Upper lobe of left lung (tissue), 6 donors: ENCODE measurements around the gene TUSC2. TPM values are rescaled to one million over a fixed set of nuclear protein-coding genes. Genes with fewer than 3 reads are reported as not detected.

ENCODE experiments used
- ATAC-seq, 2 donors: fragments of 200-7000 bp; cut with Tn5 transposase; one replicate each; pipeline ENCODE4 v1.9.1; 2022; ENCODE audit warnings: mild to moderate bottlenecking in 2 of 2, moderate library complexity in 2 of 2; ENCODE audit not compliant: low FRiP score in 2 of 2
- DNase-seq, 2 donors: peaks; one replicate each; pipeline ENCODE4 v3.0.0-alpha.2; 2019 to 2020
- H3K27ac ChIP-seq, 4 donors: fragments of 200-600 bp; sonication (generic); one replicate each; pipeline ENCODE4 v1.5.1; 2016 to 2019
- H3K27me3 ChIP-seq, 4 donors: fragments of 200-600 bp; sonication (generic); one replicate each; pipeline ENCODE4 v1.5.1; 2017 to 2019
- H3K36me3 ChIP-seq, 4 donors: fragments of 200-600 bp; sonication (generic); one replicate each; pipeline ENCODE4 v1.5.1; 2016 to 2019
- H3K4me1 ChIP-seq, 4 donors: fragments of 200-600 bp; sonication (generic); one replicate each; pipeline ENCODE4 v1.5.1; 2018 to 2019
- H3K4me3 ChIP-seq, 4 donors: fragments of 200-600 bp; sonication (generic); one replicate each; pipeline ENCODE4 v1.5.1; 2017 to 2019; ENCODE audit warnings: mild to moderate bottlenecking in 2 of 4, moderate library complexity in 1 of 4
- H3K9me3 ChIP-seq, 4 donors: fragments of 200-600 bp; sonication (generic); one replicate each; pipeline ENCODE4 v1.5.1; 2018 to 2019
- EP300 ChIP-seq, 4 donors: sonication (generic); formaldehyde crosslinking; IDR thresholded peaks; one replicate each; pipeline ENCODE4 v1.5.1; 2017; ENCODE audit warnings: antibody characterized with exemption in 4 of 4, control low read depth in 2 of 4
- POLR2A ChIP-seq, 4 donors: fragments of 450-650 bp; IDR thresholded peaks; one replicate each; pipeline ENCODE4 v1.5.1; 2016 to 2017; ENCODE audit warnings: antibody characterized with exemption in 4 of 4, mild to moderate bottlenecking in 2 of 4
- POLR2AphosphoS5 ChIP-seq, 2 donors: sonication (generic); formaldehyde crosslinking; IDR thresholded peaks; one replicate each; pipeline ENCODE4 v1.5.1; 2017; ENCODE audit warnings: antibody characterized with exemption in 2 of 2
- WGBS, 2 donors: methylation state at CpG; one replicate each; pipeline ENCODE4 v1.1.5; 2017 to 2018; 5-methylcytosine and 5-hydroxymethylcytosine counted together
- total RNA-seq, 6 donors: library from RNA; depleted of rRNA in 4 of 6; stranded (reverse); fragments of >200 nt in 4 of 6; gene quantifications; one replicate each; pipeline versions ENCODE4 v1.1.0 to v1.2.1, GENCODE V29; 2016 to 2021
- TF ChIP-seq, protein P1 (sequence below), 6 experiments: fragments of 450-650 bp in 4 of 6; fragments of 200-600 bp in 2 of 6; sonication (generic) in 2 of 6; IDR thresholded peaks; one replicate each; pipeline ENCODE4 v1.5.1; 2016 to 2019; ENCODE audit warnings: antibody characterized with exemption in 6 of 6
- donor health status: DM: no; HTN: no; CAD: no; lungs with moderate emphysema.
- donor health status: DM: no; HTN: yes; CAD: no; lungs with severe emphysema.

The TUSC2 gene
- total RNA-seq, 6 donors from 2014 or later = 16.8 to 36.1 (median 25.0) TPM

DNA sequence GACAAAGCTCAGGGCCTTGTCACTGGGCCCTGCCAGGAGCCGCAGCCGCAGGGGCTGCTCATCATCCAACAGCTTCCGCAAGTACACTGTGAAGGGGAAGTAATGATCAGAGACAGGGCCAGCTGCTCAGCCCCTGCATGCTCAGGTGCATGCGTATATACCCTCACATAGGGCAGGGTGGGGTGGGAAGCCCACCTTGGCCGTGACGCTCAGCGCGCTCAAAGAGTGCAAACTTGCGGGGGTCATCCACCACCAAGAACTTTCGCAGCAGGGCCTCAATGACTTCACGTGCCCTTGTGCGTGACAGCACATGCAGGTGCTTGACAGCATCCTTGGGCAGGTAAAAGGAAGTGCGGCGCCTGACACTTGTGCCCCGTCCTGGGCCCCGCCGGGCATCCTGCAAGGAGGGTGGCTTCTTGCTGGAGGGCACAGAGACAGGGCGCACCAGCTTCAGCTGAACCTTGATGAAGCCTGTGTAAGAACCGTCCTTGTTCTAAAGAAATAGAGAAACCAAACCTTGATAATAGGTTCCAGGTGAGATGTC lies 3.4 kb upstream of the TUSC2 start:
- TF ChIP-seq, protein P1, sequence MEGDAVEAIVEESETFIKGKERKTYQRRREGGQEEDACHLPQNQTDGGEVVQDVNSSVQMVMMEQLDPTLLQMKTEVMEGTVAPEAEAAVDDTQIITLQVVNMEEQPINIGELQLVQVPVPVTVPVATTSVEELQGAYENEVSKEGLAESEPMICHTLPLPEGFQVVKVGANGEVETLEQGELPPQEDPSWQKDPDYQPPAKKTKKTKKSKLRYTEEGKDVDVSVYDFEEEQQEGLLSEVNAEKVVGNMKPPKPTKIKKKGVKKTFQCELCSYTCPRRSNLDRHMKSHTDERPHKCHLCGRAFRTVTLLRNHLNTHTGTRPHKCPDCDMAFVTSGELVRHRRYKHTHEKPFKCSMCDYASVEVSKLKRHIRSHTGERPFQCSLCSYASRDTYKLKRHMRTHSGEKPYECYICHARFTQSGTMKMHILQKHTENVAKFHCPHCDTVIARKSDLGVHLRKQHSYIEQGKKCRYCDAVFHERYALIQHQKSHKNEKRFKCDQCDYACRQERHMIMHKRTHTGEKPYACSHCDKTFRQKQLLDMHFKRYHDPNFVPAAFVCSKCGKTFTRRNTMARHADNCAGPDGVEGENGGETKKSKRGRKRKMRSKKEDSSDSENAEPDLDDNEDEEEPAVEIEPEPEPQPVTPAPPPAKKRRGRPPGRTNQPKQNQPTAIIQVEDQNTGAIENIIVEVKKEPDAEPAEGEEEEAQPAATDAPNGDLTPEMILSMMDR (IDR thresholded peaks at IDR 0.05) = no peak
- no peak for TF ChIP-seq POLR2AphosphoS5 (IDR thresholded peaks at IDR 0.05)
- no peak for TF ChIP-seq EP300 (IDR thresholded peaks at IDR 0.05)
- TF ChIP-seq POLR2A (IDR thresholded peaks at IDR 0.05) = no peak
- Histone ChIP-seq H3K27me3 (no peaks in the 10 kb centered on the region), H3K27ac (no peak overlapping the region), H3K36me3 (peaks cover 24 to 39% (median 33%) of the 10 kb centered on the region in 4 donors), H3K4me3 (no peak overlapping the region), H3K9me3 (no peaks in the 10 kb centered on the region), H3K4me1 (peaks cover 45 to 68% (median 49%) of the 10 kb centered on the region in 4 donors)
- ATAC-seq = no peak
- WGBS, 2 donors = 95 to 96% methylated on average over 19 of the region's 19 CpGs
- DNase-seq = peak in 1 of 2 donors; percentile 76

DNA sequence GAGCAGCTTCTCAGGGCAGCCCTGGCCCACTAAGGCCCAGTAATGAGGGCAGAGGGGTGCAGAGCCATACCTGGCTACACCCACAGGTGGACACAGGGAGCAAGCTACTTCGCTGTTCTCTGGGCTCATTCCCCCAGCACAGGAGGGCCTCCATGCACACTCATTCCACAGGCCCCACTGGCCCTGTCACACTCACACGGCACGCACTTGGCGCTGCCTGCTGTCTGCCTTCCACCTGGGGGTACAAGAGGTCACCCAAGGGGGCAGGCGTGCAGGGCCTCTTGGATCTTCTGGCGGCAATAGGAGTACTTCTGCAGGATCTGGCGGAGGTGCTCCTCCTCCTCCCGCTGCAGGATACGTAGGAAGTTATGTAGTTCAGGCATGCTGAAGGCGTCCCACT lies 2.3 kb upstream of the TUSC2 start:
- Histone ChIP-seq H3K9me3 (no peaks in the 10 kb centered on the region), H3K4me3 (no peak overlapping the region), H3K27ac (no peak overlapping the region), H3K36me3 (peaks cover 24 to 50% (median 42%) of the 10 kb centered on the region in 4 donors), H3K27me3 (no peaks in the 10 kb centered on the region), H3K4me1 (peaks cover 40 to 66% (median 45%) of the 10 kb centered on the region in 4 donors)
- TF ChIP-seq EP300 (IDR thresholded peaks at IDR 0.05) (no peak), POLR2AphosphoS5 (IDR thresholded peaks at IDR 0.05) (no peak), POLR2A (IDR thresholded peaks at IDR 0.05) (no peak)
- TF ChIP-seq, protein P1 (IDR thresholded peaks at IDR 0.05) = no peak
- no peak for ATAC-seq
- 90% methylated on average over 10 of the region's 10 CpGs; no CpG with 5 or more reads in 1 of the 2 donors for WGBS, 2 donors
- DNase-seq = no peak

DNA sequence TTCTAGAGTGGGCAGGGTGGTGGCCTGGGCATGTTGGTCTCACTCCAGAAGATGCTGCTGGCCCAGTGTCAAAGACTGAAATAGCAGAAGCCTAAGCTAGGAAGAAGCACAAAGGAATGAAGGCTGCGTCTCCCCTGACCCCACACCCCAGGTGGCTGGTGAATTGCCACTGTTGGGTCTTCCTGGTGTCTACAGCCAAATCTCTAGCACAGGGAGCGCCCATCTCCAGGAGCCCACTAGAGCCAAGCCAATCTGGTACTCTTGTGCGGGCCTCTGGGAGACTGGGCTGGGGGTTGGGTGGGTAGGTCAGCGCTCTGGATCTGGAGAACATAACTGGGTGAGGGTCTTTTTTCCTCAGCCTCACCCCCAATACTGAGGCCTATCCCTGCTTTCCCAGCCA lies 894 bp downstream of the TUSC2 start:
- ATAC-seq = no peak
- Histone ChIP-seq H3K4me3 (peak overlapping the region; percentile 56 to 86 (median 70)), H3K4me1 (peaks cover 38 to 66% (median 53%) of the 10 kb centered on the region in 4 donors)

DNA sequence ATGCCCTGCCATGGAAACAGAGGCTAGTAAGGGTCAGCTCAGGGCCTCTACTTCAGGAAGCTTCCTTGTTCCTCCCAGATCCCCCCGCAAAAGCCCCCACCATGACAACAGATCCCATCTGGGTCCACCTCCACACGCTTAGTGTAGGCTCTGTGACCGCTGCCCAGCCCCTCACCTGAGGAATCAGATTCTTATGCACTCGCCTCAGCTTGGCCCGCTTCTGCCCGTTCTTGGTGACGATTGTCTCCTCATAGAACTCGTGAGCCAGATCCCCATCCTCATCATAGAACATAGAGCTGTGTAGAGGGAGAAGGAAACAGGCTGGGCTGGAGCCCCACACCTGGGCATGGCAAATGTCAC lies 1.9 kb downstream of the TUSC2 start:
- no peaks in the 10 kb centered on the region for H3K9me3 ChIP-seq
- ATAC-seq (no peak), DNase-seq (no peak)
- no peak overlapping the region for H3K4me3 ChIP-seq
- H3K4me1 ChIP-seq = peaks cover 43 to 70% (median 57%) of the 10 kb centered on the region in 4 donors
- 89 to 92% methylated on average over 8 of the region's 8 CpGs for WGBS, 2 donors
- H3K27ac ChIP-seq = peak overlapping the region in 2 of 4 donors; percentile 1 to 95
- H3K36me3 ChIP-seq = peaks cover 14 to 39% (median 34%) of the 10 kb centered on the region in 4 donors
- H3K27me3 ChIP-seq = no peaks in the 10 kb centered on the region
- TF ChIP-seq POLR2A (IDR thresholded peaks at IDR 0.05) (no peak), POLR2AphosphoS5 (IDR thresholded peaks at IDR 0.05) (no peak), EP300 (IDR thresholded peaks at IDR 0.05) (no peak)
- TF ChIP-seq, protein P1 (IDR thresholded peaks at IDR 0.05) = no peak

More for the DNA sequence above, 894 bp downstream of the TUSC2 start:
- Histone ChIP-seq H3K27ac (peak overlapping the region; percentile 77 to 87 (median 86)), H3K27me3 (no peaks in the 10 kb centered on the region), H3K36me3 (peaks cover 24 to 47% (median 42%) of the 10 kb centered on the region in 4 donors), H3K9me3 (no peaks in the 10 kb centered on the region)
- 53 to 75% methylated on average over 2 to 4 of the region's 4 CpGs for WGBS, 2 donors
- DNase-seq = no peak
- TF ChIP-seq POLR2AphosphoS5 (IDR thresholded peaks at IDR 0.05) = no peak
- TF ChIP-seq, protein P1 (IDR thresholded peaks at IDR 0.05) = no peak
